ENCODE measurements around the gene CDKN2C.

- TF ChIP-seq CTCF (IDR thresholded peaks at IDR 0.05) (no peak), POLR2A (IDR thresholded peaks at IDR 0.05) (no peak)
These were observed 15.0 kb downstream of the CDKN2C start for GRCh38 chr1:50985094-50985493.

Data from breast epithelium (tissue), 3 donors.